Ishikawa (cell line): ENCODE results near the gene AGA.

Experiments
- CEBPB ChIP-seq: IDR thresholded peaks from 2 replicates; pipeline ENCODE4 v1.6.1; 2012
- CREB1 ChIP-seq: IDR thresholded peaks from 2 replicates; pipeline ENCODE4 v1.6.1; 2012; ENCODE audit warnings: low read depth
- EGR1 ChIP-seq: IDR thresholded peaks from 2 replicates; pipeline ENCODE4 v1.6.1; 2012
- EP300 ChIP-seq: IDR thresholded peaks from 2 replicates; pipeline ENCODE4 v1.6.1; 2012; ENCODE audit warnings: borderline replicate concordance
- FOXM1 ChIP-seq: IDR thresholded peaks from 2 replicates; pipeline ENCODE4 v1.6.1; 2012; ENCODE audit warnings: low read depth, borderline replicate concordance
- MAX ChIP-seq: IDR thresholded peaks from 2 replicates; pipeline ENCODE4 v1.6.1; 2012
- NFIC ChIP-seq: IDR thresholded peaks from 2 replicates; pipeline ENCODE4 v1.6.1; 2012
- RAD21 ChIP-seq: IDR thresholded peaks from 2 replicates; pipeline ENCODE4 v1.6.1; 2012; ENCODE audit warnings: low read depth
- REST ChIP-seq: IDR thresholded peaks from 2 replicates; pipeline ENCODE4 v1.6.1; 2012; ENCODE audit warnings: low read depth, mild to moderate bottlenecking
- TAF1 ChIP-seq: IDR thresholded peaks from 2 replicates; pipeline ENCODE4 v1.6.1; 2012; ENCODE audit warnings: low read depth, mild to moderate bottlenecking
- TCF12 ChIP-seq: IDR thresholded peaks from 2 replicates; pipeline ENCODE4 v1.6.1; 2012; ENCODE audit warnings: low read depth
- TEAD4 ChIP-seq: IDR thresholded peaks from 2 replicates; pipeline ENCODE4 v1.6.1; 2012
- USF1 ChIP-seq: IDR thresholded peaks from 2 replicates; pipeline ENCODE4 v1.6.1; 2012
- YY1 ChIP-seq: IDR thresholded peaks from 2 replicates; pipeline ENCODE4 v1.6.1; 2012; ENCODE audit warnings: low read depth
- ZBTB7A ChIP-seq: IDR thresholded peaks from 2 replicates; pipeline ENCODE4 v1.6.1; 2012; ENCODE audit warnings: low read depth

AGA gene

GRCh38 chr4:177441803-177442622 lies at the start of gene AGA:
Gene AGA (minus strand): TSS chr4:177442437. CDS start chr4:177442375, 62 bp downstream.
- 0 out of 2 replicates have a peak, but pooled peaks have one; percentile 6 for TF ChIP-seq TCF12
- TF ChIP-seq MAX = peak; percentile 74
- TF ChIP-seq EGR1 = peak; percentile 90
- no peak for TF ChIP-seq RAD21
- TF ChIP-seq USF1 = peak; percentile 74
- TF ChIP-seq EP300 = peak; percentile 14; the same call in 1 of the 2 replicates
- TF ChIP-seq YY1 = peak; percentile 57
- TF ChIP-seq REST = no peak
- no peak; the same call in 1 of the 2 replicates for TF ChIP-seq FOXM1
- TF ChIP-seq NFIC = peak; percentile 7; the same call in 1 of the 2 replicates
- no peak for TF ChIP-seq CREB1
- TF ChIP-seq TAF1 = peak; percentile 76
- TF ChIP-seq TEAD4 = peak; percentile 26
- TF ChIP-seq ZBTB7A = no peak
- TF ChIP-seq CEBPB = no peak

- no peak for TF ChIP-seq FOXM1
- TF ChIP-seq TEAD4 = no peak
- no peak for TF ChIP-seq RAD21
- no peak for TF ChIP-seq EGR1
- TF ChIP-seq NFIC = no peak
These were observed 49.8 kb upstream of the AGA start for GRCh38 chr4:177492022-177492421.

- TF ChIP-seq MAX (no peak), NFIC (no peak), CEBPB (no peak), REST (no peak), USF1 (no peak), EGR1 (no peak), ZBTB7A (no peak), CREB1 (no peak), TAF1 (no peak), TEAD4 (no peak), TCF12 (no peak), RAD21 (no peak), FOXM1 (no peak), YY1 (no peak)
These were observed 48.5 kb upstream of the AGA start for GRCh38 chr4:177490769-177491168.

- TF ChIP-seq ZBTB7A (no peak), CEBPB (no peak), EGR1 (no peak), TEAD4 (no peak), USF1 (no peak), CREB1 (no peak), YY1 (no peak), REST (no peak), NFIC (no peak), TAF1 (no peak), TCF12 (no peak)
These were observed 47.4 kb upstream of the AGA start for GRCh38 chr4:177489471-177490246.
